Bronchial epithelial cell (primary cell): ENCODE data around the gene IL6R. TPM values are rescaled to one million over a fixed set of nuclear protein-coding genes. Genes with fewer than 3 reads are reported as not detected.

Source experiments
- DNase-seq: peaks from one replicate; pipeline ENCODE4 v3.0.0-alpha.2; 2010; ENCODE audit warnings: low read depth
- FAIRE-seq: peaks from 2 replicates; lab custom pipeline; 2011; peaks lifted over from hg19 to GRCh38; lab: Jason Lieb, UNC
- H3K27me3 ChIP-seq: 2 replicates; pipeline ENCODE4 v1.5.1; 2011; ENCODE audit warnings: low read length; ENCODE audit not compliant: control insufficient read depth, insufficient read depth
- H3K36me3 ChIP-seq: 2 replicates; pipeline ENCODE4 v1.5.1; 2011; ENCODE audit warnings: low read length; ENCODE audit not compliant: control insufficient read depth, insufficient read depth
- H3K4me3 ChIP-seq: 2 replicates; pipeline ENCODE4 v1.5.1; 2011; ENCODE audit warnings: mild to moderate bottlenecking, low read depth, low read length, control low read depth
- total RNA-seq: library from RNA; depleted of rRNA; stranded (reverse); fragments of >200 nt; gene quantifications from 2 replicates; pipeline ENCODE4 v1.2.1, GENCODE V29; 2014
- TF ChIP-seq, protein P1 (sequence below): IDR thresholded peaks from 2 replicates; pipeline ENCODE4 v1.5.1; 2011; ENCODE audit warnings: mild to moderate bottlenecking, moderate library complexity, low read length, control low read depth, inconsistent platforms; ENCODE audit not compliant: insufficient read depth, severe bottlenecking

IL6R gene
- total RNA-seq, 1 donor from 2014 or later = 47.9 TPM

DNA sequence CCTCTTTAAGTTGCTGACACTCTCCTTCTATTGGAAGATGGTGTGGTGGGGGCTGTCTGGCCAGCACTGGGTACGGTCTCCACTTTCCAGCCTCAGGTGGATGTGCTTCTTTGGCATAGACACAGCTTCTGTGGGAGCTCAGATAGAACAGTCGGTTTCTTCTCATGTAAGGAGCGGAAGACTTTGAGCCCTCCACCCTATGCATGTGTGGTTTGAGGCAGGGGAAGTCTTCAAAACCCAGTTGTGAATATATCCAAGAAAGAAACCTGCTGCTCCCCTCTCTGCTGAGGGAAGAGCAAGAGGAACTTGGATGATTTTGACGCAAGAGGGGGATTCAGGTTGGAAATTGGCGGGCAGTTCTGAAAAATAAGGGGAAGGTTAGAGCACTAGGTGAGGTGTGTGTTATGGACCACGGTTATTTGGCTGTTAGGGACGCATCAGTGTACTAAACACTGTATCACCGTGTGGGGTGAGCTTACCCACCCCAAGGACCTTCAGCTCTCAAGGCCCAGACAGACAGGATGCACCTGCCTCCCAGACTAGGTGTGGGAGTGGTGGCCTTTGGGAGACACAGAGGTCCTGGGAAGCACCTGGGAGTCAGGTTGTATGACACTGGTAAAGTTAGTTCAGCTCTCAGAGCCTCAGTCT, 36.2 kb downstream of the IL6R start:
- no peak overlapping the region for H3K4me3 ChIP-seq
- no peaks in the 10 kb centered on the region for H3K27me3 ChIP-seq
- FAIRE-seq (no peak), DNase-seq (no peak)
- peaks cover 28% of the 10 kb centered on the region for H3K36me3 ChIP-seq
- TF ChIP-seq, protein P1, sequence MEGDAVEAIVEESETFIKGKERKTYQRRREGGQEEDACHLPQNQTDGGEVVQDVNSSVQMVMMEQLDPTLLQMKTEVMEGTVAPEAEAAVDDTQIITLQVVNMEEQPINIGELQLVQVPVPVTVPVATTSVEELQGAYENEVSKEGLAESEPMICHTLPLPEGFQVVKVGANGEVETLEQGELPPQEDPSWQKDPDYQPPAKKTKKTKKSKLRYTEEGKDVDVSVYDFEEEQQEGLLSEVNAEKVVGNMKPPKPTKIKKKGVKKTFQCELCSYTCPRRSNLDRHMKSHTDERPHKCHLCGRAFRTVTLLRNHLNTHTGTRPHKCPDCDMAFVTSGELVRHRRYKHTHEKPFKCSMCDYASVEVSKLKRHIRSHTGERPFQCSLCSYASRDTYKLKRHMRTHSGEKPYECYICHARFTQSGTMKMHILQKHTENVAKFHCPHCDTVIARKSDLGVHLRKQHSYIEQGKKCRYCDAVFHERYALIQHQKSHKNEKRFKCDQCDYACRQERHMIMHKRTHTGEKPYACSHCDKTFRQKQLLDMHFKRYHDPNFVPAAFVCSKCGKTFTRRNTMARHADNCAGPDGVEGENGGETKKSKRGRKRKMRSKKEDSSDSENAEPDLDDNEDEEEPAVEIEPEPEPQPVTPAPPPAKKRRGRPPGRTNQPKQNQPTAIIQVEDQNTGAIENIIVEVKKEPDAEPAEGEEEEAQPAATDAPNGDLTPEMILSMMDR = no peak

- TF ChIP-seq, protein P1 = peak; percentile 38
- Histone ChIP-seq H3K27me3 (no peaks in the 10 kb centered on the region), H3K36me3 (peaks cover 28% of the 10 kb centered on the region), H3K4me3 (no peak overlapping the region)
- FAIRE-seq (no peak), DNase-seq (no peak)
These were observed 37.0 kb downstream of the IL6R start for GRCh38 chr1:154442006-154442740.

GRCh38 chr1:154443274-154444013, 38.3 kb downstream of the IL6R start:
- Histone ChIP-seq H3K36me3 (peaks cover 33% of the 10 kb centered on the region), H3K27me3 (no peaks in the 10 kb centered on the region), H3K4me3 (no peak overlapping the region)
- FAIRE-seq = no peak
- DNase-seq = no peak
- TF ChIP-seq, protein P1 = no peak

- H3K4me3 ChIP-seq = no peak overlapping the region
- H3K36me3 ChIP-seq = peaks cover 34% of the 10 kb centered on the region
- no peaks in the 10 kb centered on the region for H3K27me3 ChIP-seq
- FAIRE-seq (no peak), DNase-seq (peak; percentile 34)
- TF ChIP-seq, protein P1 = no peak
These were observed 39.9 kb downstream of the IL6R start for GRCh38 chr1:154445040-154445472.

DNA sequence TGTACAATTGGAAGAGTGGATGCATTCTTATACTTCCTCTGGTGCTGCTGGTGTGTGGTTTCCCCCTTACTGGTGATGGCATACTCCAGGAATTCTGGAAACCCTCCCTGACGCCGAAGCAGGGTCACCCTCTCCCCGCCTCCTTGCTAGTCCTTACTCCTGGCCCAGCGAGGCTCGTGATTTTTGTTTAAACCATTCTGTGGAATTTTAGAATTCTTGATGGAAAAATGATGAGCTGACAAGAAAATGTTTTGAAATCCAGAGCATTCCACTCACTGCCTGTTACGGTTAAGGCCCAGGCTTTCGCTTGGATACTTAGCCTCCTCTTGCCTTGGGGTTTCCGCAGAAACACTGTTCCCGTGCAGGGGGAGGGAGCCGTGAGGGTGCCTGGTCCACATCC, 41.1 kb downstream of the IL6R start:
- TF ChIP-seq, protein P1 = no peak
- FAIRE-seq (no peak), DNase-seq (no peak)
- H3K27me3 ChIP-seq = no peaks in the 10 kb centered on the region
- H3K4me3 ChIP-seq = no peak overlapping the region
- H3K36me3 ChIP-seq = peaks cover 39% of the 10 kb centered on the region
